PC-9 (cell line): Measurements from ENCODE around the gene IFNGR2. TPM values are rescaled to one million over a fixed set of nuclear protein-coding genes. Genes with fewer than 3 reads are reported as not detected.

Experiments used
- BruUV-seq: library from RNA; stranded (reverse); fragments of 400-500 nt; replicated peaks from 2 replicates; lab custom pipeline; 2021; lab: Mats Ljungman, UMichigan
- CTCF ChIA-PET: fragments of 300-600 bp; sonication (Branson Sonifier 250); formaldehyde crosslinking; loops from one replicate; lab custom pipeline; 2022; ENCODE audit warnings: antibody characterized with exemption; lab: Charles Lee
- POLR2A ChIA-PET: fragments of 300-600 bp; sonication (Branson Sonifier 250); formaldehyde crosslinking; loops from one replicate; lab custom pipeline; 2022; ENCODE audit warnings: antibody characterized with exemption; ENCODE audit not compliant: unreplicated experiment; lab: Charles Lee
- DNase-seq, 2 experiments: peaks; one replicate each; pipeline versions ENCODE4 v3.0.0 to v3.0.0-alpha.2; 2015 to 2022; ENCODE audit warnings: mixed read lengths in 1 of 2
- H2AFZ ChIP-seq: fragments of 200-600 bp; sonication (generic); 2 replicates; pipeline ENCODE4 v1.8.1; 2017; ENCODE audit warnings: antibody characterized with exemption
- H3F3A ChIP-seq: fragments of 200-600 bp; sonication (generic); 2 replicates; pipeline ENCODE4 v1.8.1; 2017; ENCODE audit warnings: antibody characterized with exemption, mild to moderate bottlenecking, low read depth; ENCODE audit not compliant: insufficient read depth
- H3K27ac ChIP-seq: fragments of 200-600 bp; sonication (generic); 2 replicates; pipeline ENCODE4 v1.6.1; 2016; ENCODE audit warnings: mixed run types
- H3K27me3 ChIP-seq: fragments of 200-600 bp; sonication (generic); 2 replicates; pipeline ENCODE4 v1.6.1; 2016; ENCODE audit warnings: low read depth, mixed run types; ENCODE audit not compliant: insufficient read depth
- H3K36me3 ChIP-seq: fragments of 200-600 bp; sonication (generic); 2 replicates; pipeline ENCODE4 v1.6.1; 2016; ENCODE audit warnings: low read depth, mixed run types
- H3K4me1 ChIP-seq: fragments of 200-600 bp; sonication (generic); replicated peaks from 2 replicates; pipeline ENCODE4 v1.6.1; 2016; ENCODE audit warnings: mixed run types; ENCODE audit not compliant: insufficient read depth
- H3K4me2 ChIP-seq: fragments of 200-600 bp; sonication (generic); 2 replicates; pipeline ENCODE4 v1.6.1; 2017; ENCODE audit warnings: mixed run types
- H3K4me3 ChIP-seq: fragments of 200-600 bp; sonication (generic); 2 replicates; pipeline ENCODE4 v1.6.1; 2016; ENCODE audit warnings: mixed run types
- H3K79me2 ChIP-seq: fragments of 200-600 bp; sonication (generic); 2 replicates; pipeline ENCODE4 v1.6.1; 2017; ENCODE audit warnings: low read depth, mixed run types
- H3K9me2 ChIP-seq: fragments of 200-600 bp; sonication (generic); 2 replicates; pipeline ENCODE4 v1.8.1; 2017; ENCODE audit warnings: mild to moderate bottlenecking; ENCODE audit not compliant: insufficient read depth
- H3K9me3 ChIP-seq: fragments of 200-600 bp; sonication (generic); 2 replicates; pipeline ENCODE4 v1.8.1; 2016; ENCODE audit warnings: low read depth; ENCODE audit not compliant: insufficient read depth
- H4K20me1 ChIP-seq: fragments of 200-600 bp; sonication (generic); 2 replicates; pipeline ENCODE4 v1.8.1; 2017; ENCODE audit not compliant: insufficient read depth
- CTCF ChIP-seq: fragments of 200-600 bp; sonication (generic); conservative IDR thresholded peaks from 2 replicates; pipeline ENCODE4 v1.6.1; 2017; ENCODE audit warnings: mixed run types, antibody characterized with exemption, mild to moderate bottlenecking, moderate library complexity
- EZH2 ChIP-seq: fragments of 200-600 bp; sonication (generic); IDR thresholded peaks from 2 replicates; pipeline ENCODE4 v1.8.0; 2017; ENCODE audit warnings: antibody characterized with exemption, low read depth
- intact Hi-C: fragments of 100-400 bp; cut with micrococcal nuclease; formaldehyde crosslinking; loops from one replicate; pipeline ENCODE4 v1.10.0; 2022; ENCODE audit not compliant: unreplicated experiment
- total RNA-seq: library from RNA; stranded (reverse); gene quantifications from 2 replicates; pipeline ENCODE4 v1.2.3, GENCODE V29; 2021

Gene IFNGR2
- total RNA-seq, 1 experiment from 2014 or later: 16.0 TPM

- no peak overlapping the region for H3K4me2 ChIP-seq
- ChIA-PET CTCF (interaction anchor here (0.6 kb wide), 1 partner anchor 614 kb away, joined by 3 read pairs; the partner anchor contains the start of gene PAXBP1), POLR2A (interaction anchor here (0.5 kb wide), 1 partner anchor 887 kb away, joined by 11 read pairs; no protein-coding TSS in a partner anchor)
- no peaks in the 10 kb centered on the region for H4K20me1 ChIP-seq
- H3K27me3 ChIP-seq: no peaks in the 10 kb centered on the region
- no peaks in the 10 kb centered on the region for H3K36me3 ChIP-seq
- intact Hi-C loops: no loop called here
- no peak for TF ChIP-seq EZH2
- TF ChIP-seq CTCF: no peak
- no peaks in the 10 kb centered on the region for H3K9me2 ChIP-seq
- peaks cover 39% of the 10 kb centered on the region for H3F3A ChIP-seq
- H3K4me3 ChIP-seq: no peak overlapping the region
- no peaks in the 10 kb centered on the region for H3K9me3 ChIP-seq
- H2AFZ ChIP-seq: no peak overlapping the region
- H3K79me2 ChIP-seq: no peaks in the 10 kb centered on the region
- H3K4me1 ChIP-seq: peaks cover 47% of the 10 kb centered on the region
- peak overlapping the region; percentile 100 for H3K27ac ChIP-seq
- no TSS peak for BruUV-seq
- DNase-seq: no peak
Observed at GRCh38 chr21:33384841-33385331, 18.3 kb upstream of the IFNGR2 start.

DNA sequence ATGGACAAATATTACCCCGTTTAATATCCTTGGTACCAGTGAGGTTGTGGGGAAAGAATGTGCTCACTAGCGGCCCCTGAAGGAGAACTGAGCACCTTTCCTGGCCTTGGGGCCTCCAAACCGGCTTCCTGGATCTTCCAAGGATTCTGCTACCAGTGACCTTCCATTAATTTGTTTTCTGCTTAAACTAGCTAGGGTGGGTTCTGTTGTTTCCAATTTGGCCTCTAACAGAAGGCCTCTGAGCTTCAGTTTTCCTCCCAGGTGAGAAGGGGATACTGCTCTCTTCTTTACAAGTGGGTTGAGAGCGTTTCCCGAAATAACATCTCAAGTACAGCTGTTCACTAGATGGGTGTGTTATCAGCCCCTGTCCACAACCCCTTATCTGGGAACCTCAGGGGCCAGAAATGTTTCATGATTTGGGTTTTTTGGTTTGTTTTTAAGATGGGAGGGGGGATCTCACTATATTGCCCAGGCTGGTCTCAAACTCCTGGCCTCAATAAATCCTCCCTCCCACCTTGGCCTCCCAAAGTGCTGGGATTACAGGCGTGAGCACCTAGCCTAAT, 16.9 kb upstream of the IFNGR2 start:
- no peak for DNase-seq
- H3K27ac ChIP-seq: no peak overlapping the region
- no peaks in the 10 kb centered on the region for H3K27me3 ChIP-seq
- H3K9me3 ChIP-seq: no peaks in the 10 kb centered on the region
- no peaks in the 10 kb centered on the region for H3K36me3 ChIP-seq
- no peaks in the 10 kb centered on the region for H3K9me2 ChIP-seq
- H2AFZ ChIP-seq: no peak overlapping the region
- no peak for TF ChIP-seq CTCF
- TF ChIP-seq EZH2: no peak
- H3K79me2 ChIP-seq: no peaks in the 10 kb centered on the region
- BruUV-seq: no TSS peak
- H3K4me2 ChIP-seq: no peak overlapping the region
- CTCF ChIA-PET: no interaction called here
- H4K20me1 ChIP-seq: no peaks in the 10 kb centered on the region
- intact Hi-C loops: no loop called here
- H3K4me3 ChIP-seq: no peak overlapping the region
- POLR2A ChIA-PET: no interaction called here
- peaks cover 29% of the 10 kb centered on the region for H3F3A ChIP-seq
- peaks cover 35% of the 10 kb centered on the region for H3K4me1 ChIP-seq

GRCh38 chr21:33387294-33387693, 15.9 kb upstream of the IFNGR2 start:
- POLR2A ChIA-PET: no interaction called here
- BruUV-seq: no TSS peak
- H3F3A ChIP-seq: peaks cover 28% of the 10 kb centered on the region

More at GRCh38 chr21:33387294-33387693, 15.9 kb upstream of the IFNGR2 start:
- Histone ChIP-seq H4K20me1 (no peaks in the 10 kb centered on the region), H3K27ac (no peak overlapping the region), H3K36me3 (no peaks in the 10 kb centered on the region), H3K9me2 (no peaks in the 10 kb centered on the region), H3K9me3 (no peaks in the 10 kb centered on the region), H3K79me2 (no peaks in the 10 kb centered on the region), H3K27me3 (no peaks in the 10 kb centered on the region), H3K4me2 (no peak overlapping the region), H3K4me3 (no peak overlapping the region), H2AFZ (no peak overlapping the region), H3K4me1 (peaks cover 25% of the 10 kb centered on the region)
- CTCF ChIA-PET: no interaction called here
- DNase-seq: no peak
- TF ChIP-seq EZH2: no peak
- TF ChIP-seq CTCF: no peak
- intact Hi-C loops: no loop called here
